ENCODE measurements around the gene NEUROG2.

Gene NEUROG2

DNA sequence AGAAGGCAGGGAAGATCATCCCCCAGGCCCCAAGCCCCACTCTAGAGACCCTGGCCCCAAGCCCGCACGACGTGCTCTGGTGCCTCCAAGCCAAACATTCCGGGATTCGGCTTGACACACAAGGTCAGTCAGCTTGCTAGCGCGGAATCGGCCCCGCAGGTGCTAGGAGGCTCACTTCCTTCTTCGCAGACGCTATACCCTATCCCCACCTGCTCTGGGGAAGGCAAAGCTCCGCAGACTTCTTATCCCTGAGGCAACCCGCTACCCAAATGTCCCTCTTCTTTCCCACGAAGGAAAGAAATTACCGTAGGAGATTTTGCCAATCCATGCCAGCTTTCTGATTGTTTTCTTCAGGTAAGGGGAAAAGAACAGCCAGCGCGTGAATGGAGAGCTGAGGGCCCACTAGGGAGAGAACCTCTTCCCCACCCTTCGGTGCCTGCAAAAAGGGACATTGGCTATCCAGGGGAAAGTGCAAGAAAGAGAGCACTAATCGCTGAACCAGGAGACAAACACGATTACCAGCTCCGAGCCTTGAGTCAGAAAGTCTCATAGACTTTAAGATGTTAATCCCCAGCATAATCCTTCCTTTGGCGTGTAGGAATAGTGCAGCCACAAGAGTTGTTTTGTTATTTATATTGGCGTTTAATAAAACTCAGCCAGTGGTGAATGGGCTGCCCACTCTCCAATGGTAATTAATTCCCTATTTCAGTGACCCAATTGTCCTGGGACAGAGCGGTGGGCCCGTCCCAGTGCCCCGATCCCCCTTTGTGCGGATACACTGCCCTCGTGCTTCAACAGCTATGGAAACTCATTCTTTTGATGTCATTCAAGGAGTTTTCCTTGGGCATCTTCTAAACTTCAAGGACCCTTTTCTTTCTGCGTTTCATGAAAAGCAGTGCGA, 5.4 kb upstream of the NEUROG2 start:
- no peak for DNase-seq (ENCODE audit: low read depth)

DNA sequence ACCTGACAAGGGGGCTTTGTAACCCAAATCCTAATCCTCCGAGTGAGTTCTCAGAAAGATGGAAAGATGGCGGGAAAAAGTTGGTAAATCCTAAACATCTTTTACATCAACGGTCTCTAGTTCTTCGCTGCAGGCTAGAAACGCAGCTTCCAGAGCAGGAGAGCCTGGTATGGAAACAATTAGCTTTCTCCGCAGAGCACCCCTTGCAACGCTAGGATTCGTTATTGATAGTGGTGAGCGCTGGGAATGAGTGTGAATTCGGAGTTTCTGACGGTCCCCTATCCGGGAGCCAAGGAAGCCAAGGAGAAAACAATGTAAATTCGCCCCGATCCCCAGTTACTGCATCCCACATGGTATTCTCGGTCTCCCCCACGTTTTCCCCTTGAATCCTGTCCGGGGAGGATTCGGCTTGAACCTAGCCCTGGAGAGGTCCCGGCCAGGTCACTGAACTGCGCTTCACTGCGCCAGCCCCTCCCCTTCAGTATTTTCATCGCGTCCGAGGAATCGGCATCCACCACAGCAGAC, 4.7 kb upstream of the NEUROG2 start:
- no peak for DNase-seq (ENCODE audit: low read depth)

DNA sequence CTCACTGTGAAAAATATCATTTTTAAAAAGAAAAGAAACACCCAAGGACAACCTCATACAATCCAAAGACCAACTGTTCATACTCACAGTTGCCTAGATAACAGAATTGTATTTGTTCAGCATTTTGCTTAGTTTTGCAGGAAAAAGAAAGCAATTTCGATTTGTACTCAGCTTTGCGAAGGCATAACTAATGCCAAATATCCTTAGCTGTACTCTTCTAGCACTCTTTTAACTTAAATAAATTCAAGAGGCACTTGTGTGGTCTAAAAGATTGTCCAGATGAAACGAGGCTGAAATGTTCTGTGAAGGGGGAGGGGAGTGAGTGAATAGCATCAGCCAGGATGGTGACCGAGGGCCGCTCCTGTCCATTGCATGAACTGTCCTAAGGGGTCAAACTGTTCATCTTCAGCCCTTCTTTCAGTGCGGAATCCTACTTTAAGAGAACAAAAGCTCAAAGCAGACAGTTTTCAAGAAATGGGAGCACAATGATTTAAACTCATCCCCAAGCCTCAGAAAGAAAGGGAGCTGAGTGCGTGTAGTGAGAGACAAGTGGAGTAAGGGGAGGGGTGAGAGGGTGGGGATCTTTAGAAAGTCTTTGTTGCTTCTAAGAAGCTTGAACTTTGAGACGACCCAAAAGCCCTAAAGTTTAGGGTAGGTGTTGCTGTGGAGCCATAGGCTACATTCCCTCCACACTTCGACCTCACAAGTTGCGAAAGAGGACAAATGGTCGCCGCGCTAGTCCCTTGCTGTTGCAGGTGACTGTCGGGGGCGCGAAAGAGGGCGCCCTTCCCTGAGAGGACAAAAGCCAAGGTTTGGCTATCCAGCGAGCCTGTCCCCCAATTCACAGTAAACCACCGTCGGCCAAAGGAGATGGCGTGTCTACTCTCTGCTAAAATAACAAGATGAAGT, 4.0 kb upstream of the NEUROG2 start:
- no peak for DNase-seq (ENCODE audit: low read depth)

DNA sequence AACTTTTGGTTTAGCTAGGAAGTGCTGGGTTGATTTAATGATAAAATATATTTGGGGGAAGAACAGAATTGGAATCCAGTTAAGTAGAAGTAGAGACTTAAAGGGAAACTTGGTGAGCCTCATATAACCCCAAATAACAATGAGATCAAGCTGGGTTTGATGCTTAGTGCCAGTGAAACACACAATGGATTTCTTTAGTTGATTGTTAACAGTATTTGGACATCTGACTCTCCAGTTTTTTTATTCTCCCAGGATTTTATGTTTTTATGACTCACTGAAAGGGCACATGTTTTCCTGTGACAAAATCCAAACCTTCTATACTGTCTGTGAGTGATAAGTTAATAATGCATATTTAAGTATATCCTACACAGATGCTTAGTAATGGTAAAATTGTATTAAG, 2.7 kb upstream of the NEUROG2 start:
- DNase-seq (ENCODE audit: low read depth), result no peak

DNA sequence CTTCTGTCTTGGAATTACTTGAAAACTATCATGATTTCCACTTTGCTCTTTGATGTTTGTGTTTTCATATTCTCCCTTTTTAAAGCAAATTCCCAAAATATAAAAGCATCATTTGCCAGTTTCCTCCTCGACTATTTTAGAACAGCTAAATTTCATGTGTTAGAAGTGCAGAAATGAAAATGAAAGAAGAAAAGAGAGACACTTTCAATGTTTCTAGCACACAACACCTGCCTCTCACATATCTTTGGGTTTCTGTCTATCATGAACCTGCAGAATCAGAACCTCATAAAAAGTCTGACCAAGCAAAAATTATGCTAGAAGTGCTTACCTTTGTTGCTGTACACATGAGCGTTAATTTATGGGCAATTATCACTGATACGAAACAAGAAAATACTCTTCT, 1.9 kb upstream of the NEUROG2 start:
- DNase-seq (ENCODE audit: low read depth), result no peak

DNA sequence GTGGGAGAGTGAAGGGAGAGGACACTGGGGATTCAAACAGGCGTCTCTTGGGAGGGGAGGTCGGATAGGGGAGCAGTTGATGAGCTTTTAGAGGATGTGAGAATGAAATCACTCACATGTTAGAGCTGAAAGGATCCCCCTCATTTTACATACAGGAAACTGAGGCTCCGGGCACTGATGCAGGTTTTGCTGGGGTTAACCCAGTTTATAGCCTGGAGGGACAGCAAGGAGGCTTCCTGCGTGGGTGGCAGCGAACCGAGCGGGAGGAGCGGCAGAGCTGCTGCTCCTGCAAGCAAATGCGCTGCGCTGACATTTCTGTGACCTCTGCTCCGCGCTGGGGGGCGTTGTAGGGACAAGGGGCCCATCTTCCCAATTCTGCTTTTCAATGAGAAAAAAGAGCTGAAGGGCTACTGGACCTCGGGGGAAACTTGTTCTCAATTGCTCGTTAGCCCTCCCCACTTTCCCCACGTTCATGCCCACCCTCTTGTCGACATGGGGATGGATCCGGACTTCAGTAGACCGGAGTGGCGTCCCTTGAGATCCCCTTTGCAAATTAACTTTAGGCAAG, 1.2 kb upstream of the NEUROG2 start:
- DNase-seq (ENCODE audit: low read depth), result no peak

DNA sequence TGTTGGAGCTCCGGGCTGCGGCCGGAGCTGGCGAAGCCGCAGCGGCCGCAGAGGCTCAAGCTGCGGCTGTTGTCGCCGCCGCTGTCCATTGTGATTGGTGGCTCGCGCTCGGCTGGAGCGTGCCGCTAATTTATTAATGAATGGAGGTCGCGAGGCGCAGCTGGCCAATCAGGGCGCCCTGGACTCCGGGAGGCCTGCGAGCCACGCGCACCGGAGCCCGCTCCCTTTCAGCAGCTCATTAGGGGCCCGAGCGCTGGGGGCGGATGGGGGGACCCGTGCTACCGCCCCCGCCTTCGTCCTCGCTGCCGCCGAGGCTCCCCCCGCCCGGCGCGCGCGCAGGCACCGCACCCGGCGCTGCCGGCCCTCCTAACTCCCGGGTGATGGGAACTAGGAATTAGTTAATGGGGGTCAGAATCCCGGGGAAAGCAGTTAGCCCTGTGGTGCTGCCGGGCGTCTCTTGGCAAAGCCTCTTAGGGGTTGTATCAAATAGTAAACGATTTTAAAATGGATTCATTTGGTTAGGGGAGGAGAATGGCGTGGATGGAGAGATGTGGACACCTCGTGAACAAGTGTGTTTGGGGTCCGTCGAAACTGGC, 589 bp upstream of the NEUROG2 start:
- no peak for DNase-seq (ENCODE audit: low read depth)

DNA sequence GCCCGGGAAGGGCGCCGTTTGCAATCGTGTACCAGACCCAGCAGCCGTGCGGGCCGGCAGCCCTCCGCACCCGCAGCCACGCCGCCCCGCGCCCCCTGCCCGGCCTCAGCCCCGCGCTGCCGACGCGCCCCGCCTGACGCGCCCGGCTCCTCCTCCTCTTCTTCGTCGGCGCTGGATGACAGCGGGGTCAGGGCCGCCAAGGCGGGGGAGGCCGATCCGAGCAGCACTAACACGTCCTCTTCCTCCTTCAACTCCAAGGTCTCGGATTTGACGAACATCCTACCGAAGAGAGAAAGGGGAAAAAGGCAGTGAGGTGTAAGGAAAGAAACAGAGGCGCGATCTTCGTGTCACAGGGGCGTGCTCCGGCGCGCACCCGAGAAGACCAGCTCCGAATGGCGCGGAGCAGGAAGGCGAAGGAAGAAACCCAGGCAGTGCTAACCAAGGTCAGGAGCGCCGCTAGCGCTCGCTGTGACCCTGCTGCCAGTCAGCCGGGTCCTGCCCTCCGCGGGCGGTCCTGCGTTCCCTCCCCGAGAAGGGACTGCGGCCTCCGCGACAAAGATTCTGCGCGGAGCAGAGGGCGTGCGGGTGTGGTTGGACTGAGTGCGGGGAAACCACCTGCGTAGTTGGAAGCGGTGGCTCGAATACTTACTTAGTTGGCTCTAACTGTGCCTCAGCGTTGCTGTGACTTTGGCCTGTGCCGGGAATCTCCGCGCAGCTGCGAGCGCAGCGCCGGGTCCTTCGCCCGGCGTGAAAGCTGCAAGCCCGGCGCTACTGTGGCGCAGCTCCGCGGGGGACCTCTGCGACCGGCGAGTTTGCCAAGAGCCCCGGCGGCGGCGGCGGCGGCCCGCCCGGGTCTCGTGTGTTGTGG, 548 bp downstream of the NEUROG2 start:
- no peak for DNase-seq (ENCODE audit: low read depth)

DNA sequence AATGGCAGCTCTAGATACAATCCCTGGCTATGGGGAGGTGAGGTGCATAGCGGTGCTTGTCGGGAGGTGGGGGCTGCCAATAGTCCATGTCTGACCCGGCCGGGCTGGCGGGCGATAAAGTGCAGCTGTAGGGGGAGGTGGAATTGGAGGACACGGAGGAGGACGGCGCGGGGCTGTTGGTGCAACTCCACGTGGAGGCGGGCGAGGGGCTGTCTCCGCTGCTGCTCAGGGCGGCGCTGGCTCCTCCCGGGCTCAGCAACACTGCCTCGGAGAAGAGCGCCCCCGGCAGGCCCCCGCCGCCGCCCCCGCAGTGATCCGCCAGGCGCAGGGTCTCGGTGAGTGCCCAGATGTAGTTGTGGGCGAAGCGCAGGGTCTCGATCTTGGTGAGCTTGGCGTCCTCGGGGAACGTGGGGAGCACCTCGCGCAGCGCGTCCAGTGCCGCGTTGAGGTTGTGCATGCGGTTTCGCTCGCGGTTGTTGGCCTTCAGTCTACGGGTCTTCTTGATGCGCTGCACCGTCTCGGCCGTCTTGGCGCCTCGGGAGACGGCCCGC, 1.3 kb downstream of the NEUROG2 start:
- DNase-seq (ENCODE audit: low read depth), result no peak

DNA sequence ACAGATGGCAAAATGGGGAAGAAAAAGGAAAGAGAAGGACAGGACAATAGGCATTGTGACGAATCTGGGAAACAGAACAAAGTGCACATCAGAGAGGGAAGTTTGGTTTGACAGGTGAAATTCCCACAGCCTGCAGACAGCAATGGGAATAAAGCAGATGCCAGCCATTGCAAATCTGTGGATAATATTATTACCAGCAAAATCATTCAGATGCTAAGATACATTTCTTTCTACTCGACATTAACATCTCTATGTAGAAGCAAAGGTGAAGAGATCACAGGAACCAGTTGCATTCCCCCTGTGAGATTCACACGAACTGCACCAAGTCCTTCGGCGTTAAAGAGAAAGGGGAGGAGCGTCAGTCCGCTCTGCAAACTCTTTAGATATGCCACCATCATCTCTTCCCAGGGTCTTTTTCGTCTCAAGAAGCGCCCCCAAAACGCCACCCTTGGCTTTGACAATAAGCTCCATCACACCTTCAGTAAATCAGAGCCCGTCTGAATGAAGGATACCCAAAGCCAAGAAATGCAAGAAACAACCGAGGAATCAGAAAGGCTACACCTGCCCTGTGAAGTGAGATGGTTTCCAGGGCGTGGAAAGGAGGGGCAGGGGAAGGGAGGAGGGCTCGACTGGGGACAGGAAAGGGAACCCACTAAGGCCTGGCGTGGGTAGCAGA, 1.9 kb downstream of the NEUROG2 start:
- DNase-seq (ENCODE audit: low read depth), result no peak

DNA sequence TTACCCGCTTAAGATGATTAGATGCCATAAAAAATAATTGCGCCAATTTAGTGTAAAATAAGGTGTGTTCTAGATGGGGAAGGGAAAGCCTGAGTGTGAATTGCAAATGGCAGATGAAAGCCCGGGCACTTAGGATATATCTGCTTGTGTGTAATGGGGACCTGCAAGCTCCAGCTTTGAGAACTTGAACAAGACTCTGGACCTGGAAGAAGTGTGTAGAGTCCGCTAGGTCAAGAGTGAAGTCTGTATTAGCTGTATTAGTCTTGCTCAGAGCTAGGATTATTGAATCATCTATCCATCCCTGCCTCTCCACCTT, 4.2 kb downstream of the NEUROG2 start:
- DNase-seq (ENCODE audit: low read depth), result no peak

DNA sequence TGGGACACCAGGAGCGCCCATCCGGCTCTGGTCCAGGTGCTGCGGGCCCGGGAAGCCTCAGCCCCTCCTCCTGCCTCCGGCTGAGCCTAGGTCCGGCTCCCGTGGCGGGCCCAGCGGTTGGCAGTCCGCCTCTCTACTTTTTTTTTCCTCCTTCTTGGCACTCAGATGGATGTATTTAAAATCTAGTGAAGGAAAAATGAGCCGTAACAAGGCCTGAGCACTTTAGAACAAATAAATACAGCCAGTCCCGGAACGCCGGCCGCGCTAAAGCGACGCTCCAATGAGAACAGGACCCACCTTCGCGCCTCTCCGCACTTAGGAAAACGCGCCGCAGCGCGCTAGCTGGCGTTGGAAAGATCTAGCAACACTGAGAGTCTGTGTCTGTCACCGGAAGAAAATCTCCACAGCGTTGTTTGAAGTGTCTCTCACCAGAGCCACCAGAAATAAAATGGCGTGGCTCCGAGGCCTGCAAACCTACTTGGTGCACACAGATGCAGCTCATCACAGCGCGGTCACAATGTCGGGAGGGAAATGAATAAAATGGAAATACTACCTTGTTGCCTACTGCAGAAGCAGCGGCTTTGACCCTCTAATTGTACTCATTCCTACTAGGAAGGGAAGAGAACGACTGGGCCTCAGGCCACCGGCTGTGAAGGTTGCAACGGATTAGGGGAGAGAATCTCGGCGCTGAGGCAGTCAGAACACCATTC, 4.7 kb downstream of the NEUROG2 start:
- no peak for DNase-seq (ENCODE audit: low read depth)

DNA sequence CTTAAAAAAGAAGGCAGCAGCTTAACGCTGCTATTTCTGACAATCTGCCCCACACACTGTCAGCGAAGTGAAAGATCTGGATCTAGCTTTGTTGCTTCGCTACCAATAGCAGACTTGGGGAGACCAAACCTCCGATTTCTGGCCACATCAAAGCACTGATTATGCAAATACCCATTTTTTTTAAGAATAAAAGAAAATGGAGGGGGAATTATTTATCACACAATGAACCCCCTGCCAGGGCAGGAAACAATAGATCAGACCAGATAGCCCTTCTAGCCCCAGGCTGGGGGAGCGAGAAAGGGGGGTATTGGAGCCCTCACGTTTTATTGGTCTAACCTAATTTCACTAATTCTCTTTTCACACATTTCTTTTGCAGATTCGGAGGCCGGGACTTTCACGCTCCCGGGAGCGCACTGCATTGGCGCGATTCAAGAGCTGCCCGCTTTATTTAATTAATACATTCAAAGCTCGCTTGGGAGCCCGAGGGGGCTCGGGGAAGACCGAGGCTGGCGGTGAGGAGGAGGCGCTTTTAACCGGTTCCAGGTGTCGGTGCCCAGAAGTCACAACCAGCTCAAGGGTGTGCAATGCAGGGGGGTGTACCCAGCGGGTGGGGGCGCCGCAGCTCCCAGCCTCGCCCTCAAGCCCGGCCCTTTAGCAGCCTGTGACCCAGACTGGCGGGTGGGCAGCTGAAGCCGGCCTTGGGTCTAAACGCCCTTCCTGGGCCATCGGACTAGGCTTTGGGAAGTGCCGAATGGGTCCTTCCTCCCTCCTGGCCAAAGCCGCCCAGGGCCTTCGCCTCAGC, 5.5 kb downstream of the NEUROG2 start:
- no peak for DNase-seq (ENCODE audit: low read depth)

DNA sequence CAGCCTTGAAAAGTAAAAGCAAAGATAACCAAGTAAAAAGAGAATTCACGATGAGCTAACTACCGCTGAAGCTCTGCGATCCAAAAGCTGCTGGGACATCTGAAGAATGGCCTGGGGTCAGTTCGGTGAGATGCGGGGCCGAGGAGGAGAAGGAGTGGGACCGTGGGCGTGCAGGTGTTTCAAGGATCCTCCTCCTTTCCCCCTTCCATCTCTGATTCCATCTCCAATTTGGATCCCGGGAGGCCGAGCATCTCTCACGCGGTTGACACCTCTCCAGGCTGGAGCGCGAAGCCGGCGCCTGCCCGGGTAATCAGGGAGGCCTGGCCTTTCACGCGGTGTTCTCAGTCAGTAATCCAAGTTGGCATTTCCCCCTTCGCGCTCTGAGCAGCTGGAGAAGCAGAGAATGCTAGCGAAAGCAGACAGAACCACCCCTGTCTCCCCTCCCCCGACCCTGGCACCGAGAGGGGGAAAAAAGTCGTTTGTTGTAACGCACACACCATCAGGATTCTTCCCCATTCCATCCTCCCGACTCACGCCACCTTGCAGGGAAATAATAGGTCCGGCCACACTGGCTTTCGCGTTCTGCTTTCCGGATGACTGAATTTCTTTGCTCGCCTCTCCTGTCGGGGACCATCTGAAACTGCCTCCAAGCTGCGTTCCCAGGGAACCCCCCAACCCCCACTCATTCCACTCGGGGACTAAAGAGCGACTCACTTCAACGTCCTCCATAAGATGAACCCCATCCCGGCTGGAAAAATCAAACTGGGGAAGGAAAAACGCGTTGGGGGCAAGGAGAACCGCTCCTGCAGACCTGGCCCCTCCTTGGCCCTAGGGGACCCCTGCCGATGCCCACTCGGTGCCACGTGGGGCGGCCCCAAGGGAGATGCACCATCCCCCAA, 6.5 kb downstream of the NEUROG2 start:
- DNase-seq (ENCODE audit: low read depth), result no peak

DNA sequence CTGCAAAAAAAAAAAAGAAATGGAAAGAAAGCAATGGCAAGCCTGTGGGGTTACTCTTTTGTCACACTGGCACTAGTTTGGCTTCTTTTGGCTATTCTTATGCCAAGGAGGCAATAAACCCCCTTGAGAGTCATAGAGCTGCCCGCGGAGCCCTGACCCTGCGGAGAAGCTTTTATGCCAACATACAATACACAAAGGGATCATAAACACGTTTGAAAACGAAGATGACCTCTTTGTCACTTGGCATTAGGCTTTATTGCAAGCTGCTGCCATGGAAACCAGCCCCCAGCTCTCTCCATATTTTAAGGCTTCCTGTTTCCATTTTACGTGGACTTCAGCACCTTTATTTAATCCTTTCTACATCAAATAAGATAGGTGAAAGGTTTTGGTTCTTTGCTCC, 7.6 kb downstream of the NEUROG2 start:
- no peak for DNase-seq (ENCODE audit: low read depth)

DNA sequence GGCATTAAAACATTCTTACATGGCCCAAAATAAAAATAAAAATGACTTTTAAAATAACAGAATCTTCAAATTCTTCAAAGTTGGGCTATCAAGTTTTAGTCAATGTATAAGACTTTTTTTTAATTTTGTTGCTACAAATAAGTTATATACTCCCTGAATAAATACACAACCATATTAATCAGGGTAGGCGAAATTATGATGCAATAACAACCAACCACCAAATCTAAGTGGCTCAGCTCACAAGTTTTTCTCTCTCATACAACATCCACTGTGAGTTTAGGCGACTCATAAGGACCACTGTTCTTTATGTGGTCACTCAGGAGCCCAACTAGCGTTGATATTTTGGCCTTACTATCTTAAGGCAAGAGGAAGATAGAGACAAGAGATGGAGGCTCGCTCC, 11.2 kb downstream of the NEUROG2 start:
- no peak for DNase-seq (ENCODE audit: low read depth)

DNA sequence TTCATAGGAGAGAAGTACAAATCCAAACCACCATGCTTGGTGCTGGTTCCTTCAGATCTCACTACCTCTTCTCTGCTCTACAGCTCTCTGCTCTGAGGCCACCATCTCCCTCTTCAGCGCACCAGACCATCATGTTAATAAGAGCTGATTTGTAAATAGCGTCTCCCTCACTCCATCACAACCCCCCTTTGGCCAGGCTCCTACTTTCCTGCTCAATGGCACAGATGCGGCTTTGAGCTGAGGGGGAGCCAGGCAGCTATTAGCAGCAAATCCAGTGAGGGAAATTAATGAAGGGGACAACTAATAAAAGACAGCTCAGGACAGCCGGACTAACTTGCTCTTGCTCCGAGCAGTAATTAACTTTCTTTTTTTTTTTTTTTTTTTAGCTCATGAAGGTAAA, 13.1 kb downstream of the NEUROG2 start:
- no peak for DNase-seq (ENCODE audit: low read depth)

DNA sequence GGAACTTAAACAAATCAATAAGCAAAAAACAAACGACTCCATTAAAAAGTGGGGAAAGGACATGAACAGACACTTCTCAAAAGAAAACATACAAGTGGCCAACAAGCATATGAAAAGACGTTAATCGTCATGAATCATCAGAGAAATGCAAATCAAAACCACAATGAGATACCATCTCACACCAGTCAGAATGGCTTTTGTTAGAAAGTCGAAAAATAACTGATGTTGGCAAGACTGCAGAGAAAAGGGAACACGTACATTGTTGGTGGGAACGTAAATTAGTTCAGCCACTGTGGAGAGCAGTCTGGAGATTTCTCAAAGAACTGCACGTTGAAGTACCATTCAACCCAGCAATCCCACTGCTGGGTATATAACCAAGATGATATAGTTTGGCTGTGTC, 23.7 kb downstream of the NEUROG2 start:
- DNase-seq (ENCODE audit: low read depth), result no peak
